Measurements from ENCODE around the gene ENOX1. TPM values are rescaled to one million over a fixed set of nuclear protein-coding genes. Genes with fewer than 3 reads are reported as not detected.

The ENOX1 gene
- total RNA-seq, 1 experiment from 2014 or later = 0.26 TPM

DNA sequence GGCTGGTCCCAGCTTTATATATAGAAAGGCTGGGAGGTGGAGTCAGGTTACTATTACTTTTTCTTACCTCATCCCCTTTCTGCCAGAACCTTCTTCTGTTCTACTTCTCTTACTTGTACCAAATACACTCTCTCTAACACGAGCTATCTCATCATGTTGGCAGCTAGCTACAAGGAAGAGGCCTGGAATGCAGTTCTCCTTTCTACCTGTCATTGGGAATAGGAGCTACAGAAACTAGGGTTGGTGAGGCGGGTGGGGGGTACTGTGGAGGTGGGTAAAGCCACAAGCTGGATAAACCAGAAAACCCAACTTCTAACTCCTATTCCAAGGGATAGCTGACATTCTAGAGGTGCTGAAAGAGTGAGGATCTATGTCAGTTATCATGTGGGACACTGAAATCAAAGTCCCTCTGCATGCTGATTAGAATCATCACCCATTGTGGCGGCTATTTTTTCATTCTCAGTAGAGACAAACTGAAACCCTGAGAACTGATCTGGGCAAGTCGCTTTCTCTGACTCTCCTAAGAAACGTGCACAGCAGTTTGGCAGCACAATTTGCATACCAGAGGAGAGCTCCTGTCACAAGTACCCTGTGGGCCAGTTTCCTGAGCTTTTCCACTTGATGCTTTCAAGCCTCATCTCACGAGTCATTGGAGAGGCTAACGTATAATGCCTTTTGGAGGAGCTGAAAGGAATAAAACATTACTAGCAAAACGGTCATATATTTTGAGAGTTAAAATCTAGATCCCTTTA is 358.1 kb downstream of the ENOX1 start (continued):
- TF ChIP-seq, protein P1, sequence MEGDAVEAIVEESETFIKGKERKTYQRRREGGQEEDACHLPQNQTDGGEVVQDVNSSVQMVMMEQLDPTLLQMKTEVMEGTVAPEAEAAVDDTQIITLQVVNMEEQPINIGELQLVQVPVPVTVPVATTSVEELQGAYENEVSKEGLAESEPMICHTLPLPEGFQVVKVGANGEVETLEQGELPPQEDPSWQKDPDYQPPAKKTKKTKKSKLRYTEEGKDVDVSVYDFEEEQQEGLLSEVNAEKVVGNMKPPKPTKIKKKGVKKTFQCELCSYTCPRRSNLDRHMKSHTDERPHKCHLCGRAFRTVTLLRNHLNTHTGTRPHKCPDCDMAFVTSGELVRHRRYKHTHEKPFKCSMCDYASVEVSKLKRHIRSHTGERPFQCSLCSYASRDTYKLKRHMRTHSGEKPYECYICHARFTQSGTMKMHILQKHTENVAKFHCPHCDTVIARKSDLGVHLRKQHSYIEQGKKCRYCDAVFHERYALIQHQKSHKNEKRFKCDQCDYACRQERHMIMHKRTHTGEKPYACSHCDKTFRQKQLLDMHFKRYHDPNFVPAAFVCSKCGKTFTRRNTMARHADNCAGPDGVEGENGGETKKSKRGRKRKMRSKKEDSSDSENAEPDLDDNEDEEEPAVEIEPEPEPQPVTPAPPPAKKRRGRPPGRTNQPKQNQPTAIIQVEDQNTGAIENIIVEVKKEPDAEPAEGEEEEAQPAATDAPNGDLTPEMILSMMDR (IDR thresholded peaks at IDR 0.05) = no peak
- TF ChIP-seq, protein P2, sequence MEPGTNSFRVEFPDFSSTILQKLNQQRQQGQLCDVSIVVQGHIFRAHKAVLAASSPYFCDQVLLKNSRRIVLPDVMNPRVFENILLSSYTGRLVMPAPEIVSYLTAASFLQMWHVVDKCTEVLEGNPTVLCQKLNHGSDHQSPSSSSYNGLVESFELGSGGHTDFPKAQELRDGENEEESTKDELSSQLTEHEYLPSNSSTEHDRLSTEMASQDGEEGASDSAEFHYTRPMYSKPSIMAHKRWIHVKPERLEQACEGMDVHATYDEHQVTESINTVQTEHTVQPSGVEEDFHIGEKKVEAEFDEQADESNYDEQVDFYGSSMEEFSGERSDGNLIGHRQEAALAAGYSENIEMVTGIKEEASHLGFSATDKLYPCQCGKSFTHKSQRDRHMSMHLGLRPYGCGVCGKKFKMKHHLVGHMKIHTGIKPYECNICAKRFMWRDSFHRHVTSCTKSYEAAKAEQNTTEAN (CRISPR knock-in tag; IDR thresholded peaks at IDR 0.05) = no peak
- TF ChIP-seq IRF2 (CRISPR knock-in tag; IDR thresholded peaks at IDR 0.05; ENCODE audit: borderline replicate concordance, low read depth) (no peak), ETV6 (CRISPR knock-in tag; IDR thresholded peaks at IDR 0.05) (no peak), NR1H2 (CRISPR knock-in tag; IDR thresholded peaks at IDR 0.05) (no peak), TEAD1 (CRISPR knock-in tag; IDR thresholded peaks at IDR 0.05) (no peak), ZNF671 (CRISPR knock-in tag; IDR thresholded peaks at IDR 0.05) (no peak)

DNA sequence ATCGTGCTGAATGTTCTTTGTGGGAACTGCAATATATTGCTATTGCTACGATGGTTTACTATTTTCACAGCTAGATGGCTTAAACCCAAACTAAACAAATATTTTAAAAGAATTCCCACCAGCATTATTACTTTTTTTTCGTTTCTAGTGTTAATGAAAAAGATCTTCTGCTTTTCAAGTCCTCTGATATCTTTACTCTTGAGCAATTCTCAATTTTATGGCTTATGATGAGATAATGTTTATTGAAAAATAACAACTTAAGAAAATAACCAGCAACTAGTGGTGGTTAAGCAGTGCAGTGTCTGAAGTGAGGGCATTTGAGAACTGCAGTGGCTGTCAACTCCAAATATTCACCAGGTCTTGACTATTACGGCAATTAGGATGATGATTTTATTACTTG is 360.4 kb downstream of the ENOX1 start:
- Mint-ChIP-seq H3K36me3 (no peaks in the 10 kb centered on the region), H3K4me3 (no peak overlapping the region), H3K27ac (no peak overlapping the region), H3K27me3 (ENCODE audit: low read depth) (no peaks in the 10 kb centered on the region), H3K4me1 (peaks cover 52% of the 10 kb centered on the region), H3K9me3 (no peaks in the 10 kb centered on the region)
- DNase-seq (ENCODE audit: low spot score) = no peak
- ChIA-PET CTCF (no interaction called here), POLR2A (no interaction called here)
- ATAC-seq = no peak
- TF ChIP-seq CBFB (CRISPR knock-in tag; IDR thresholded peaks at IDR 0.05; ENCODE audit: low read depth) = no peak
- TF ChIP-seq KAT7 (CRISPR knock-in tag; IDR thresholded peaks at IDR 0.05; ENCODE audit: borderline replicate concordance) = no peak
- no peak for TF ChIP-seq SP1 (CRISPR knock-in tag; conservative IDR thresholded peaks at IDR 0.05)
- TF ChIP-seq SMAD4 (CRISPR knock-in tag; IDR thresholded peaks at IDR 0.05) = no peak
- TF ChIP-seq, protein P3, sequence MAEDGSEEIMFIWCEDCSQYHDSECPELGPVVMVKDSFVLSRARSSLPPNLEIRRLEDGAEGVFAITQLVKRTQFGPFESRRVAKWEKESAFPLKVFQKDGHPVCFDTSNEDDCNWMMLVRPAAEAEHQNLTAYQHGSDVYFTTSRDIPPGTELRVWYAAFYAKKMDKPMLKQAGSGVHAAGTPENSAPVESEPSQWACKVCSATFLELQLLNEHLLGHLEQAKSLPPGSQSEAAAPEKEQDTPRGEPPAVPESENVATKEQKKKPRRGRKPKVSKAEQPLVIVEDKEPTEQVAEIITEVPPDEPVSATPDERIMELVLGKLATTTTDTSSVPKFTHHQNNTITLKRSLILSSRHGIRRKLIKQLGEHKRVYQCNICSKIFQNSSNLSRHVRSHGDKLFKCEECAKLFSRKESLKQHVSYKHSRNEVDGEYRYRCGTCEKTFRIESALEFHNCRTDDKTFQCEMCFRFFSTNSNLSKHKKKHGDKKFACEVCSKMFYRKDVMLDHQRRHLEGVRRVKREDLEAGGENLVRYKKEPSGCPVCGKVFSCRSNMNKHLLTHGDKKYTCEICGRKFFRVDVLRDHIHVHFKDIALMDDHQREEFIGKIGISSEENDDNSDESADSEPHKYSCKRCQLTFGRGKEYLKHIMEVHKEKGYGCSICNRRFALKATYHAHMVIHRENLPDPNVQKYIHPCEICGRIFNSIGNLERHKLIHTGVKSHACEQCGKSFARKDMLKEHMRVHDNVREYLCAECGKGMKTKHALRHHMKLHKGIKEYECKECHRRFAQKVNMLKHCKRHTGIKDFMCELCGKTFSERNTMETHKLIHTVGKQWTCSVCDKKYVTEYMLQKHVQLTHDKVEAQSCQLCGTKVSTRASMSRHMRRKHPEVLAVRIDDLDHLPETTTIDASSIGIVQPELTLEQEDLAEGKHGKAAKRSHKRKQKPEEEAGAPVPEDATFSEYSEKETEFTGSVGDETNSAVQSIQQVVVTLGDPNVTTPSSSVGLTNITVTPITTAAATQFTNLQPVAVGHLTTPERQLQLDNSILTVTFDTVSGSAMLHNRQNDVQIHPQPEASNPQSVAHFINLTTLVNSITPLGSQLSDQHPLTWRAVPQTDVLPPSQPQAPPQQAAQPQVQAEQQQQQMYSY (CRISPR knock-in tag; IDR thresholded peaks at IDR 0.05) = no peak
- no peak for TF ChIP-seq IRF2 (CRISPR knock-in tag; IDR thresholded peaks at IDR 0.05; ENCODE audit: borderline replicate concordance, low read depth)
- TF ChIP-seq, protein P4, sequence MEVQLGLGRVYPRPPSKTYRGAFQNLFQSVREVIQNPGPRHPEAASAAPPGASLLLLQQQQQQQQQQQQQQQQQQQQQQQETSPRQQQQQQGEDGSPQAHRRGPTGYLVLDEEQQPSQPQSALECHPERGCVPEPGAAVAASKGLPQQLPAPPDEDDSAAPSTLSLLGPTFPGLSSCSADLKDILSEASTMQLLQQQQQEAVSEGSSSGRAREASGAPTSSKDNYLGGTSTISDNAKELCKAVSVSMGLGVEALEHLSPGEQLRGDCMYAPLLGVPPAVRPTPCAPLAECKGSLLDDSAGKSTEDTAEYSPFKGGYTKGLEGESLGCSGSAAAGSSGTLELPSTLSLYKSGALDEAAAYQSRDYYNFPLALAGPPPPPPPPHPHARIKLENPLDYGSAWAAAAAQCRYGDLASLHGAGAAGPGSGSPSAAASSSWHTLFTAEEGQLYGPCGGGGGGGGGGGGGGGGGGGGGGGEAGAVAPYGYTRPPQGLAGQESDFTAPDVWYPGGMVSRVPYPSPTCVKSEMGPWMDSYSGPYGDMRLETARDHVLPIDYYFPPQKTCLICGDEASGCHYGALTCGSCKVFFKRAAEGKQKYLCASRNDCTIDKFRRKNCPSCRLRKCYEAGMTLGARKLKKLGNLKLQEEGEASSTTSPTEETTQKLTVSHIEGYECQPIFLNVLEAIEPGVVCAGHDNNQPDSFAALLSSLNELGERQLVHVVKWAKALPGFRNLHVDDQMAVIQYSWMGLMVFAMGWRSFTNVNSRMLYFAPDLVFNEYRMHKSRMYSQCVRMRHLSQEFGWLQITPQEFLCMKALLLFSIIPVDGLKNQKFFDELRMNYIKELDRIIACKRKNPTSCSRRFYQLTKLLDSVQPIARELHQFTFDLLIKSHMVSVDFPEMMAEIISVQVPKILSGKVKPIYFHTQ (CRISPR knock-in tag; IDR thresholded peaks at IDR 0.05) = no peak
- no peak for TF ChIP-seq ZNF396 (CRISPR knock-in tag; IDR thresholded peaks at IDR 0.05; ENCODE audit: borderline replicate concordance)
- TF ChIP-seq TEAD4 (CRISPR knock-in tag; IDR thresholded peaks at IDR 0.05) = no peak
- TF ChIP-seq RORB (CRISPR knock-in tag; IDR thresholded peaks at IDR 0.05) = no peak
- TF ChIP-seq NR1H2 (CRISPR knock-in tag; IDR thresholded peaks at IDR 0.05) = no peak
- TF ChIP-seq OVOL2 (CRISPR knock-in tag; IDR thresholded peaks at IDR 0.05; ENCODE audit: borderline replicate concordance) = no peak
- TF ChIP-seq, protein P5, sequence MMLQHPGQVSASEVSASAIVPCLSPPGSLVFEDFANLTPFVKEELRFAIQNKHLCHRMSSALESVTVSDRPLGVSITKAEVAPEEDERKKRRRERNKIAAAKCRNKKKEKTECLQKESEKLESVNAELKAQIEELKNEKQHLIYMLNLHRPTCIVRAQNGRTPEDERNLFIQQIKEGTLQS (CRISPR knock-in tag; conservative IDR thresholded peaks at IDR 0.05) = no peak
- TF ChIP-seq NFE2L1 (CRISPR knock-in tag; IDR thresholded peaks at IDR 0.05) = no peak
- TF ChIP-seq GRHL2 (CRISPR knock-in tag; IDR thresholded peaks at IDR 0.05; ENCODE audit: insufficient replicate concordance, severe bottlenecking) = no peak
- TF ChIP-seq, protein P1 (IDR thresholded peaks at IDR 0.05) = no peak
- no peak for TF ChIP-seq ZNF138 (CRISPR knock-in tag; conservative IDR thresholded peaks at IDR 0.05)
